NK-92 (cell line): ENCODE data around the gene MMP13.
"Not testable (repeated sequence)": the region's sequence is repeated elsewhere in the genome, so short reads cannot be mapped to it uniquely, and the experiment has no call there.

ENCODE experiments used
- DNase-seq: peaks from one replicate; lab custom pipeline; 2025; ENCODE audit not compliant: unreplicated experiment; lab: John Stamatoyannopoulos, UW

Gene MMP13

GRCh38 chr11:102955624-102956023 lies at the start of gene MMP13:
MMP13 (minus strand) TSS chr11:102955732; CDS start chr11:102955705, 27 bp downstream.
- no peak for DNase-seq

- DNase-seq: not testable (repeated sequence)
Observed at GRCh38 chr11:103004234-103004633, 48.7 kb upstream of the MMP13 start.

GRCh38 chr11:102994105-102994504 lies 38.6 kb upstream of the MMP13 start:
- DNase-seq: no peak

GRCh38 chr11:102991776-102992175 lies 36.2 kb upstream of the MMP13 start:
- DNase-seq: no peak

- DNase-seq: no peak
Observed at GRCh38 chr11:102990145-102990544, 34.6 kb upstream of the MMP13 start.

GRCh38 chr11:102989379-102990047 lies 34.0 kb upstream of the MMP13 start:
- DNase-seq: no peak

- no peak for DNase-seq
Observed at GRCh38 chr11:102986815-102987214, 31.3 kb upstream of the MMP13 start.

- no peak for DNase-seq
Observed at GRCh38 chr11:102985850-102986249, 30.3 kb upstream of the MMP13 start.

GRCh38 chr11:102983486-102983885 lies 28.0 kb upstream of the MMP13 start:
- DNase-seq: no peak

GRCh38 chr11:102981324-102981910 lies 25.9 kb upstream of the MMP13 start:
- DNase-seq: no peak

GRCh38 chr11:102974552-102975280 lies 19.2 kb upstream of the MMP13 start:
- DNase-seq: no peak

- DNase-seq: not testable (repeated sequence)
Observed at GRCh38 chr11:102973698-102974097, 18.2 kb upstream of the MMP13 start.

- DNase-seq: no peak
Observed at GRCh38 chr11:102972853-102973252, 17.3 kb upstream of the MMP13 start.

GRCh38 chr11:102971766-102972165 lies 16.2 kb upstream of the MMP13 start:
- no peak for DNase-seq

- no peak for DNase-seq
Observed at GRCh38 chr11:102967497-102967896, 12.0 kb upstream of the MMP13 start.

- no peak for DNase-seq
Observed at GRCh38 chr11:102966011-102966410, 10.5 kb upstream of the MMP13 start.

- DNase-seq: no peak
Observed at GRCh38 chr11:102964867-102965266, 9.3 kb upstream of the MMP13 start.

GRCh38 chr11:102957953-102958352 lies 2.4 kb upstream of the MMP13 start:
- DNase-seq: no peak

GRCh38 chr11:102950622-102951081 lies 4.9 kb downstream of the MMP13 start:
- DNase-seq: no peak

- DNase-seq: no peak
Observed at GRCh38 chr11:102946237-102946636, 9.3 kb downstream of the MMP13 start.

- DNase-seq: no peak
Observed at GRCh38 chr11:102940714-102941588, 14.6 kb downstream of the MMP13 start.
